Measurements from ENCODE around the gene KRT16.

The KRT16 gene

GRCh38 chr17:41654678-41655607 is 42.4 kb upstream of the KRT16 start:
- DNase-seq: no peak
- Histone ChIP-seq H3K27ac (ENCODE audit: insufficient read depth, low read length, poor library complexity, severe bottlenecking) (no peak overlapping the region), H3K4me1 (ENCODE audit: control insufficient read depth, insufficient read depth, low read length, poor library complexity, severe bottlenecking) (no peaks in the 10 kb centered on the region), H3K27me3 (replicated peaks; ENCODE audit: control insufficient read depth, insufficient read depth, low read length, poor library complexity, severe bottlenecking) (no peaks in the 10 kb centered on the region), H3K9me3 (ENCODE audit: control insufficient read depth, low read length) (no peaks in the 10 kb centered on the region), H3K4me3 (ENCODE audit: insufficient read depth, low read depth, low read length, poor library complexity, severe bottlenecking) (no peak overlapping the region), H3K36me3 (ENCODE audit: control insufficient read depth, insufficient read depth, low read length) (no peaks in the 10 kb centered on the region)

GRCh38 chr17:41653892-41654677 is 41.5 kb upstream of the KRT16 start:
- H3K4me3 ChIP-seq (ENCODE audit: insufficient read depth, low read depth, low read length, poor library complexity, severe bottlenecking): no peak overlapping the region
- no peaks in the 10 kb centered on the region for H3K9me3 ChIP-seq (ENCODE audit: control insufficient read depth, low read length)
- H3K27me3 ChIP-seq (replicated peaks; ENCODE audit: control insufficient read depth, insufficient read depth, low read length, poor library complexity, severe bottlenecking): no peaks in the 10 kb centered on the region
- no peaks in the 10 kb centered on the region for H3K36me3 ChIP-seq (ENCODE audit: control insufficient read depth, insufficient read depth, low read length)
- no peak for DNase-seq
- H3K27ac ChIP-seq (ENCODE audit: insufficient read depth, low read length, poor library complexity, severe bottlenecking): no peak overlapping the region
- H3K4me1 ChIP-seq (ENCODE audit: control insufficient read depth, insufficient read depth, low read length, poor library complexity, severe bottlenecking): no peaks in the 10 kb centered on the region

- Histone ChIP-seq H3K4me1 (ENCODE audit: control insufficient read depth, insufficient read depth, low read length, poor library complexity, severe bottlenecking) (peaks cover 4% of the 10 kb centered on the region), H3K36me3 (ENCODE audit: control insufficient read depth, insufficient read depth, low read length) (no peaks in the 10 kb centered on the region), H3K27me3 (replicated peaks; ENCODE audit: control insufficient read depth, insufficient read depth, low read length, poor library complexity, severe bottlenecking) (no peaks in the 10 kb centered on the region), H3K27ac (ENCODE audit: insufficient read depth, low read length, poor library complexity, severe bottlenecking) (no peak overlapping the region), H3K9me3 (ENCODE audit: control insufficient read depth, low read length) (no peaks in the 10 kb centered on the region), H3K4me3 (ENCODE audit: insufficient read depth, low read depth, low read length, poor library complexity, severe bottlenecking) (no peak overlapping the region)
- DNase-seq: no peak
These were observed 40.9 kb upstream of the KRT16 start for GRCh38 chr17:41653421-41653820.

- no peak overlapping the region for H3K27ac ChIP-seq (ENCODE audit: insufficient read depth, low read length, poor library complexity, severe bottlenecking)
These were observed 39.9 kb upstream of the KRT16 start for GRCh38 chr17:41652461-41652970.

GRCh38 chr17:41651625-41652460 is 39.3 kb upstream of the KRT16 start:
- no peak overlapping the region for H3K27ac ChIP-seq (ENCODE audit: insufficient read depth, low read length, poor library complexity, severe bottlenecking)
- H3K27me3 ChIP-seq (replicated peaks; ENCODE audit: control insufficient read depth, insufficient read depth, low read length, poor library complexity, severe bottlenecking): no peaks in the 10 kb centered on the region
- H3K4me3 ChIP-seq (ENCODE audit: insufficient read depth, low read depth, low read length, poor library complexity, severe bottlenecking): no peak overlapping the region
- no peak for DNase-seq
- H3K4me1 ChIP-seq (ENCODE audit: control insufficient read depth, insufficient read depth, low read length, poor library complexity, severe bottlenecking): peaks cover 14% of the 10 kb centered on the region
- H3K36me3 ChIP-seq (ENCODE audit: control insufficient read depth, insufficient read depth, low read length): no peaks in the 10 kb centered on the region
- no peaks in the 10 kb centered on the region for H3K9me3 ChIP-seq (ENCODE audit: control insufficient read depth, low read length)

More at GRCh38 chr17:41652461-41652970, 39.9 kb upstream of the KRT16 start:
- no peaks in the 10 kb centered on the region for H3K36me3 ChIP-seq (ENCODE audit: control insufficient read depth, insufficient read depth, low read length)
- H3K9me3 ChIP-seq (ENCODE audit: control insufficient read depth, low read length): no peaks in the 10 kb centered on the region
- no peak for DNase-seq
- H3K4me1 ChIP-seq (ENCODE audit: control insufficient read depth, insufficient read depth, low read length, poor library complexity, severe bottlenecking): peaks cover 13% of the 10 kb centered on the region
- H3K4me3 ChIP-seq (ENCODE audit: insufficient read depth, low read depth, low read length, poor library complexity, severe bottlenecking): no peak overlapping the region
- no peaks in the 10 kb centered on the region for H3K27me3 ChIP-seq (replicated peaks; ENCODE audit: control insufficient read depth, insufficient read depth, low read length, poor library complexity, severe bottlenecking)

- Histone ChIP-seq H3K27ac (ENCODE audit: insufficient read depth, low read length, poor library complexity, severe bottlenecking) (no peak overlapping the region), H3K36me3 (ENCODE audit: control insufficient read depth, insufficient read depth, low read length) (no peaks in the 10 kb centered on the region), H3K9me3 (ENCODE audit: control insufficient read depth, low read length) (no peaks in the 10 kb centered on the region), H3K4me3 (ENCODE audit: insufficient read depth, low read depth, low read length, poor library complexity, severe bottlenecking) (no peak overlapping the region), H3K4me1 (ENCODE audit: control insufficient read depth, insufficient read depth, low read length, poor library complexity, severe bottlenecking) (peaks cover 14% of the 10 kb centered on the region), H3K27me3 (replicated peaks; ENCODE audit: control insufficient read depth, insufficient read depth, low read length, poor library complexity, severe bottlenecking) (no peaks in the 10 kb centered on the region)
- DNase-seq: no peak
These were observed 38.4 kb upstream of the KRT16 start for GRCh38 chr17:41650794-41651624.

GRCh38 chr17:41649923-41650519 is 37.5 kb upstream of the KRT16 start:
- no peaks in the 10 kb centered on the region for H3K36me3 ChIP-seq (ENCODE audit: control insufficient read depth, insufficient read depth, low read length)
- H3K27ac ChIP-seq (ENCODE audit: insufficient read depth, low read length, poor library complexity, severe bottlenecking): no peak overlapping the region
- DNase-seq: no peak
- no peak overlapping the region for H3K4me3 ChIP-seq (ENCODE audit: insufficient read depth, low read depth, low read length, poor library complexity, severe bottlenecking)
- peaks cover 14% of the 10 kb centered on the region for H3K4me1 ChIP-seq (ENCODE audit: control insufficient read depth, insufficient read depth, low read length, poor library complexity, severe bottlenecking)
- no peaks in the 10 kb centered on the region for H3K27me3 ChIP-seq (replicated peaks; ENCODE audit: control insufficient read depth, insufficient read depth, low read length, poor library complexity, severe bottlenecking)
- H3K9me3 ChIP-seq (ENCODE audit: control insufficient read depth, low read length): no peaks in the 10 kb centered on the region

GRCh38 chr17:41648411-41649195 is 36.0 kb upstream of the KRT16 start:
- peak; percentile 61 to 75 (median 63) for DNase-seq
- Histone ChIP-seq H3K9me3 (ENCODE audit: control insufficient read depth, low read length) (no peaks in the 10 kb centered on the region), H3K36me3 (ENCODE audit: control insufficient read depth, insufficient read depth, low read length) (no peaks in the 10 kb centered on the region), H3K4me3 (ENCODE audit: insufficient read depth, low read depth, low read length, poor library complexity, severe bottlenecking) (peak overlapping the region; percentile 59), H3K4me1 (ENCODE audit: control insufficient read depth, insufficient read depth, low read length, poor library complexity, severe bottlenecking) (peaks cover 14% of the 10 kb centered on the region), H3K27me3 (replicated peaks; ENCODE audit: control insufficient read depth, insufficient read depth, low read length, poor library complexity, severe bottlenecking) (no peaks in the 10 kb centered on the region), H3K27ac (ENCODE audit: insufficient read depth, low read length, poor library complexity, severe bottlenecking) (no peak overlapping the region)
